NB4 (cell line): ENCODE measurements around the gene CHMP1B.

Experiments used
- CTCF ChIP-seq: IDR thresholded peaks from one replicate; pipeline ENCODE4 v1.5.1; 2012; ENCODE audit warnings: low read depth, low read length
- MAX ChIP-seq: IDR thresholded peaks from 2 replicates; pipeline ENCODE4 v1.6.1; 2011; ENCODE audit warnings: low read depth, low read length
- MYC ChIP-seq: IDR thresholded peaks from 2 replicates; pipeline ENCODE4 v1.6.1; 2011; ENCODE audit warnings: low read depth, low read length
- POLR2A ChIP-seq: IDR thresholded peaks from 2 replicates; pipeline ENCODE4 v1.6.1; 2011; ENCODE audit warnings: mild to moderate bottlenecking; ENCODE audit not compliant: insufficient read length; ENCODE audit errors: extremely low read depth

GRCh38 chr18:11849279-11849678, 1.9 kb upstream of the CHMP1B start:
- TF ChIP-seq POLR2A (no peak), CTCF (no peak), MAX (no peak), MYC (no peak)
